Measurements from ENCODE around the gene ZRANB2. TPM values are rescaled to one million over a fixed set of nuclear protein-coding genes. Genes with fewer than 3 reads are reported as not detected.

ZRANB2 gene
- total RNA-seq, 1 experiment from 2014 or later: 67.9 TPM

- TF ChIP-seq POLR2A (IDR thresholded peaks at IDR 0.05; ENCODE audit: borderline replicate concordance, extremely low read depth, insufficient read depth, insufficient read length) (peak; percentile 55), EGR1 (IDR thresholded peaks at IDR 0.05; ENCODE audit: low read depth) (no peak), SP1 (IDR thresholded peaks at IDR 0.05; ENCODE audit: low read depth) (peak; percentile 73), TCF7L2 (IDR thresholded peaks at IDR 0.05; ENCODE audit: borderline replicate concordance, extremely low read depth, insufficient read depth, insufficient read length) (peak; percentile 10), ZFX (IDR thresholded peaks at IDR 0.05) (no peak; the same call in 1 of the 2 replicates), MAX (IDR thresholded peaks at IDR 0.05) (peak; percentile 28; the same call in 1 of the 2 replicates), EZH2phosphoT487 (IDR thresholded peaks at IDR 0.05; ENCODE audit: borderline replicate concordance) (no peak), ELF1 (IDR thresholded peaks at IDR 0.05; ENCODE audit: borderline replicate concordance, low read depth) (peak; percentile 88), POLR2AphosphoS5 (IDR thresholded peaks at IDR 0.05; ENCODE audit: low read depth, low read length) (peak; percentile 92), CBX3 (IDR thresholded peaks at IDR 0.05; ENCODE audit: low read depth) (peak; percentile 66; the same call in 1 of the 2 replicates)
Observed at GRCh38 chr1:71080739-71081696, at the start of gene ZRANB2 (continued).

DNA sequence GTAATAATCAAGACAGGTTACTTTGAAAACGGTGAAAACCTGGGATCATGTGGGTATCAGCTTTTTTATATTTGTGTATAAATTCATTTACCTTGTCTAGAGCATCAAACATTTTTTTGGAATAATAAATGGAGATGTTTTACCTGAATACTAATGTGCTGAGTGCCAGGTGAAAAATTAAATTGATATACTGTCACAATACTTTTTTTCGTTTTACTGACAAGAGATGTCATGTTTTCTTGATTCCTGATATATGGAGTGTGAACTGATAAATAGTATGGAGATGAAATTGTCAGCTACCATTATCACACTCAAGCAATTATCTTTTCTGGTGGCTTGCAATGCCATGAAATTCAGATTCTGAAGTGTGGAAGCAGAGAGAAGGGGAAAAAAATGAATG is 47.2 kb upstream of the ZRANB2 start:
- CTCF ChIA-PET: no interaction called here
- DNase-seq (ENCODE audit: low read depth, low spot score): no peak
- Histone ChIP-seq H3K4me1 (ENCODE audit: control insufficient read depth in 1 of 2, insufficient read depth in 2 of 2, low read length in 2 of 2) (no peaks in the 10 kb centered on the region), H3K79me2 (ENCODE audit: insufficient read depth, low read length) (no peaks in the 10 kb centered on the region), H3K4me2 (ENCODE audit: low read length) (no peak overlapping the region), H3K27ac (ENCODE audit: low read depth, low read length) (no peak overlapping the region), H3K9me3 (ENCODE audit: control insufficient read depth in 1 of 2, insufficient read depth in 1 of 2, low read depth in 1 of 2, low read length in 2 of 2) (no peaks in the 10 kb centered on the region; a peak in 1 of 4 replicates), H2AFZ (ENCODE audit: low read depth, low read length, poor library complexity, severe bottlenecking) (no peak overlapping the region), H3K36me3 (ENCODE audit: control insufficient read depth in 1 of 2, insufficient read depth in 2 of 2, low read length in 2 of 2) (no peaks in the 10 kb centered on the region), H3K27me3 (ENCODE audit: insufficient read depth, low read length) (no peaks in the 10 kb centered on the region), H3K9me2 (ENCODE audit: insufficient read depth) (no peaks in the 10 kb centered on the region), H4K20me1 (ENCODE audit: insufficient read depth) (no peaks in the 10 kb centered on the region), H3K9ac (ENCODE audit: low read length) (no peak overlapping the region), H3K4me3 (replicated peaks in 1 of 2; ENCODE audit: low read depth in 1 of 2, low read length in 2 of 2) (no peak overlapping the region)
- BruUV-seq (replicated peaks): no TSS peak
- RAD21 ChIA-PET (ENCODE audit: low non-redundant PET in 1 of 2, low total read pairs in 2 of 2, uncharacterized antibody in 2 of 2, unreplicated experiment in 2 of 2): no interaction called here
- POLR2A ChIA-PET: no interaction called here
- intact Hi-C loops (cut with micrococcal nuclease): no loop called here
- ATAC-seq: no peak
- no peak for TF ChIP-seq REST (IDR thresholded peaks at IDR 0.05; ENCODE audit: low read depth)
- TF ChIP-seq, protein P1, sequence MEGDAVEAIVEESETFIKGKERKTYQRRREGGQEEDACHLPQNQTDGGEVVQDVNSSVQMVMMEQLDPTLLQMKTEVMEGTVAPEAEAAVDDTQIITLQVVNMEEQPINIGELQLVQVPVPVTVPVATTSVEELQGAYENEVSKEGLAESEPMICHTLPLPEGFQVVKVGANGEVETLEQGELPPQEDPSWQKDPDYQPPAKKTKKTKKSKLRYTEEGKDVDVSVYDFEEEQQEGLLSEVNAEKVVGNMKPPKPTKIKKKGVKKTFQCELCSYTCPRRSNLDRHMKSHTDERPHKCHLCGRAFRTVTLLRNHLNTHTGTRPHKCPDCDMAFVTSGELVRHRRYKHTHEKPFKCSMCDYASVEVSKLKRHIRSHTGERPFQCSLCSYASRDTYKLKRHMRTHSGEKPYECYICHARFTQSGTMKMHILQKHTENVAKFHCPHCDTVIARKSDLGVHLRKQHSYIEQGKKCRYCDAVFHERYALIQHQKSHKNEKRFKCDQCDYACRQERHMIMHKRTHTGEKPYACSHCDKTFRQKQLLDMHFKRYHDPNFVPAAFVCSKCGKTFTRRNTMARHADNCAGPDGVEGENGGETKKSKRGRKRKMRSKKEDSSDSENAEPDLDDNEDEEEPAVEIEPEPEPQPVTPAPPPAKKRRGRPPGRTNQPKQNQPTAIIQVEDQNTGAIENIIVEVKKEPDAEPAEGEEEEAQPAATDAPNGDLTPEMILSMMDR (IDR thresholded peaks at IDR 0.05 in 2 of 3, conservative IDR thresholded peaks at IDR 0.05 in 1 of 3; ENCODE audit: borderline replicate concordance in 1 of 3, insufficient read depth in 1 of 3, low read depth in 2 of 3, low read length in 2 of 3): no peak
- no peak for TF ChIP-seq ELF1 (IDR thresholded peaks at IDR 0.05; ENCODE audit: borderline replicate concordance, low read depth)
- TF ChIP-seq EZH2phosphoT487 (IDR thresholded peaks at IDR 0.05; ENCODE audit: borderline replicate concordance): no peak
- no peak for TF ChIP-seq ZNF274 (IDR thresholded peaks at IDR 0.05; ENCODE audit: low read depth, low read length)
- TF ChIP-seq RAD21 (IDR thresholded peaks at IDR 0.05; ENCODE audit: low read depth): no peak
- no peak for TF ChIP-seq MAX (IDR thresholded peaks at IDR 0.05)
- no peak for TF ChIP-seq SIN3A (IDR thresholded peaks at IDR 0.05; ENCODE audit: low read depth)
- no peak for TF ChIP-seq FOSL1 (IDR thresholded peaks at IDR 0.05; ENCODE audit: low read depth)
- TF ChIP-seq YY1 (IDR thresholded peaks at IDR 0.05; ENCODE audit: extremely low read depth, insufficient replicate concordance, low read depth, low read length): no peak
- no peak for TF ChIP-seq TCF7L2 (IDR thresholded peaks at IDR 0.05; ENCODE audit: borderline replicate concordance, extremely low read depth, insufficient read depth, insufficient read length)
